ENCODE data around the gene FHL2. TPM values are rescaled to one million over a fixed set of nuclear protein-coding genes. Genes with fewer than 3 reads are reported as not detected.

Gene FHL2
- total and polyA plus RNA-seq, 2 of the 13 experiments (the other 11 are each of a cell fraction or from before 2014, with no cell fraction given) = 1.9 to 74.8 TPM

- 0 out of 2 replicates have a peak, but pooled peaks have one; percentile 53 for TF ChIP-seq ZHX1 (CRISPR knock-in tag; IDR thresholded peaks at IDR 0.05; ENCODE audit: low read depth)
- 0 out of 2 replicates have a peak, but pooled peaks have one; percentile 36 for TF ChIP-seq GATAD2A (CRISPR knock-in tag; IDR thresholded peaks at IDR 0.05)
- TF ChIP-seq ZFP36L1 (CRISPR knock-in tag; IDR thresholded peaks at IDR 0.05) = 0 out of 2 replicates have a peak, but pooled peaks have one; percentile 73
- TF ChIP-seq ZNF318 (CRISPR knock-in tag; IDR thresholded peaks at IDR 0.05) = peak; percentile 100
- TF ChIP-seq, protein P1, sequence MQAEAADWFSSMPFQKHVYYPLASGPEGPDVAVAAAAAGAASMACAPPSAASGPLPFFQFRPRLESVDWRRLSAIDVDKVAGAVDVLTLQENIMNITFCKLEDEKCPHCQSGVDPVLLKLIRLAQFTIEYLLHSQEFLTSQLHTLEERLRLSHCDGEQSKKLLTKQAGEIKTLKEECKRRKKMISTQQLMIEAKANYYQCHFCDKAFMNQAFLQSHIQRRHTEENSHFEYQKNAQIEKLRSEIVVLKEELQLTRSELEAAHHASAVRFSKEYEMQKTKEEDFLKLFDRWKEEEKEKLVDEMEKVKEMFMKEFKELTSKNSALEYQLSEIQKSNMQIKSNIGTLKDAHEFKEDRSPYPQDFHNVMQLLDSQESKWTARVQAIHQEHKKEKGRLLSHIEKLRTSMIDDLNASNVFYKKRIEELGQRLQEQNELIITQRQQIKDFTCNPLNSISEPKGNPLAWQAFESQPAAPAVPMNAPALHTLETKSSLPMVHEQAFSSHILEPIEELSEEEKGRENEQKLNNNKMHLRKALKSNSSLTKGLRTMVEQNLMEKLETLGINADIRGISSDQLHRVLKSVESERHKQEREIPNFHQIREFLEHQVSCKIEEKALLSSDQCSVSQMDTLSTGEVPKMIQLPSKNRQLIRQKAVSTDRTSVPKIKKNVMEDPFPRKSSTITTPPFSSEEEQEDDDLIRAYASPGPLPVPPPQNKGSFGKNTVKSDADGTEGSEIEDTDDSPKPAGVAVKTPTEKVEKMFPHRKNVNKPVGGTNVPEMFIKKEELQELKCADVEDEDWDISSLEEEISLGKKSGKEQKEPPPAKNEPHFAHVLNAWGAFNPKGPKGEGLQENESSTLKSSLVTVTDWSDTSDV (CRISPR knock-in tag; IDR thresholded peaks at IDR 0.05) = no peak
- TF ChIP-seq PHF8 (CRISPR knock-in tag; IDR thresholded peaks at IDR 0.05) = peak; percentile 69
- no peak for TF ChIP-seq XBP1 (CRISPR knock-in tag; IDR thresholded peaks at IDR 0.05)
Observed at GRCh38 chr2:105328281-105329196, 70.3 kb downstream of the FHL2 start (continued).

Measured in HepG2 (cell line).